Esophagus (tissue), 2 donors: ENCODE data around the gene RAB37. TPM values are rescaled to one million over a fixed set of nuclear protein-coding genes. Genes with fewer than 3 reads are reported as not detected.

Experiments used
- H3K27ac ChIP-seq, 2 donors: one replicate each; pipeline ENCODE4 v1.5.1; 2013; ENCODE audit warnings: low read depth in 2 of 2, mild to moderate bottlenecking in 2 of 2, inconsistent platforms in 1 of 2, low read length in 1 of 2, moderate library complexity in 1 of 2
- H3K27me3 ChIP-seq, 2 donors: one replicate each; pipeline ENCODE4 v1.6.1; 2013; ENCODE audit warnings: low read length in 2 of 2, control low read depth in 1 of 2, mild to moderate bottlenecking in 1 of 2; ENCODE audit not compliant: insufficient read depth in 2 of 2, control insufficient read depth in 1 of 2
- H3K36me3 ChIP-seq, 2 donors: one replicate each; pipeline ENCODE4 v1.6.1; 2013; ENCODE audit warnings: low read length in 1 of 2; ENCODE audit not compliant: control insufficient read depth in 2 of 2, insufficient read depth in 2 of 2
- H3K4me1 ChIP-seq, 2 donors: one replicate each; pipeline ENCODE4 v1.6.1; 2013; ENCODE audit warnings: low read length in 1 of 2; ENCODE audit not compliant: control insufficient read depth in 2 of 2, insufficient read depth in 2 of 2
- H3K4me3 ChIP-seq, 2 donors: one replicate each; pipeline ENCODE4 v1.5.1; 2013; ENCODE audit warnings: low read length in 2 of 2, mild to moderate bottlenecking in 2 of 2, low read depth in 1 of 2, moderate library complexity in 1 of 2
- H3K9me3 ChIP-seq, 2 donors: one replicate each; pipeline ENCODE4 v1.6.1; 2013; ENCODE audit warnings: mild to moderate bottlenecking in 2 of 2, low read depth in 1 of 2, low read length in 1 of 2, moderate library complexity in 1 of 2; ENCODE audit not compliant: control insufficient read depth in 2 of 2, insufficient read depth in 1 of 2
- WGBS, 2 donors: extraction: QIAGEN DNeasy Blood & Tissue Kit; methylation state at CpG; one replicate each; pipeline ENCODE4 v1.1.7; 2013; 5-methylcytosine and 5-hydroxymethylcytosine counted together
- polyA plus RNA-seq, 2 donors: library from polyadenylated mRNA; stranded (reverse); fragments of 200-250 nt; gene quantifications; one replicate each; pipeline ENCODE4 v1.2.3, GENCODE V29; 2013
- donor health status: healthy with polysubstance abuse.
- donor health status: Bipolar disorder and iron deficiency.

The RAB37 gene
- under 1 TPM; 0.66 to 0.86 TPM for polyA plus RNA-seq

- Histone ChIP-seq H3K4me1 (peaks cover 0 to 9% of the 10 kb centered on the region in 2 donors), H3K27me3 (no peaks in the 10 kb centered on the region), H3K27ac (no peak within 1 kb of the TSS), H3K4me3 (peak within 1 kb of the TSS; percentile 11 to 20), H3K9me3 (no peaks in the 10 kb centered on the region), H3K36me3 (no peaks in the 10 kb centered on the region)
- 1 to 3% methylated on average over 54 to 67 of the region's 67 CpGs for WGBS, 2 donors
These were observed at the start of gene RAB37 for GRCh38 chr17:74736513-74737298. Gene RAB37, plus strand, starts transcription at chr17:74737256. Its CDS starts 17 bp downstream, at chr17:74737273.

- H3K4me1 ChIP-seq = no peaks in the 10 kb centered on the region
These were observed 49.2 kb upstream of the RAB37 start for GRCh38 chr17:74687886-74688285.

GRCh38 chr17:74690409-74690825 is 46.6 kb upstream of the RAB37 start:
- H3K4me1 ChIP-seq = no peaks in the 10 kb centered on the region
- no peaks in the 10 kb centered on the region for H3K9me3 ChIP-seq
- WGBS, 2 donors = 72 to 75% methylated on average over 6 of the region's 6 CpGs
- no peak overlapping the region for H3K27ac ChIP-seq
- H3K4me3 ChIP-seq = no peak overlapping the region
- no peaks in the 10 kb centered on the region for H3K27me3 ChIP-seq
- H3K36me3 ChIP-seq = no peaks in the 10 kb centered on the region

More at GRCh38 chr17:74687886-74688285, 49.2 kb upstream of the RAB37 start:
- Histone ChIP-seq H3K27ac (no peak overlapping the region), H3K9me3 (no peaks in the 10 kb centered on the region), H3K36me3 (no peaks in the 10 kb centered on the region), H3K4me3 (no peak overlapping the region), H3K27me3 (no peaks in the 10 kb centered on the region)
- 76 to 80% methylated on average over 3 of the region's 3 CpGs for WGBS, 2 donors

GRCh38 chr17:74691151-74691550 is 45.9 kb upstream of the RAB37 start:
- H3K27me3 ChIP-seq = no peaks in the 10 kb centered on the region
- H3K27ac ChIP-seq = no peak overlapping the region
- H3K4me1 ChIP-seq = no peaks in the 10 kb centered on the region
- no peaks in the 10 kb centered on the region for H3K36me3 ChIP-seq
- WGBS, 2 donors = 49 to 52% methylated on average over 8 of the region's 8 CpGs
- no peak overlapping the region for H3K4me3 ChIP-seq
- no peaks in the 10 kb centered on the region for H3K9me3 ChIP-seq

- Histone ChIP-seq H3K4me1 (no peaks in the 10 kb centered on the region), H3K27ac (no peak overlapping the region), H3K4me3 (no peak overlapping the region), H3K36me3 (no peaks in the 10 kb centered on the region), H3K27me3 (no peaks in the 10 kb centered on the region), H3K9me3 (no peaks in the 10 kb centered on the region)
- WGBS, 2 donors = 81 to 87% methylated on average over 4 of the region's 4 CpGs
These were observed 43.0 kb upstream of the RAB37 start for GRCh38 chr17:74694081-74694480.

GRCh38 chr17:74695629-74696028 is 41.4 kb upstream of the RAB37 start:
- WGBS, 2 donors = 83 to 84% methylated on average over 11 of the region's 11 CpGs
- Histone ChIP-seq H3K36me3 (no peaks in the 10 kb centered on the region), H3K27ac (no peak overlapping the region), H3K4me3 (no peak overlapping the region), H3K4me1 (no peaks in the 10 kb centered on the region), H3K9me3 (no peaks in the 10 kb centered on the region), H3K27me3 (no peaks in the 10 kb centered on the region)

GRCh38 chr17:74697515-74697914 is 39.5 kb upstream of the RAB37 start:
- Histone ChIP-seq H3K9me3 (no peaks in the 10 kb centered on the region), H3K36me3 (no peaks in the 10 kb centered on the region), H3K4me1 (no peaks in the 10 kb centered on the region), H3K27ac (no peak overlapping the region), H3K4me3 (no peak overlapping the region), H3K27me3 (no peaks in the 10 kb centered on the region)
- 79 to 84% methylated on average over 2 of the region's 2 CpGs for WGBS, 2 donors

- WGBS, 2 donors = 74 to 77% methylated on average over 7 of the region's 7 CpGs
These were observed 39.0 kb upstream of the RAB37 start for GRCh38 chr17:74698069-74698468.

GRCh38 chr17:74699236-74699635 is 37.8 kb upstream of the RAB37 start:
- WGBS, 2 donors = 77 to 79% methylated on average over 9 of the region's 9 CpGs
- Histone ChIP-seq H3K4me3 (no peak overlapping the region), H3K36me3 (no peaks in the 10 kb centered on the region), H3K4me1 (no peaks in the 10 kb centered on the region), H3K27me3 (no peaks in the 10 kb centered on the region), H3K9me3 (no peaks in the 10 kb centered on the region), H3K27ac (no peak overlapping the region)

More at GRCh38 chr17:74698069-74698468, 39.0 kb upstream of the RAB37 start:
- Histone ChIP-seq H3K4me1 (no peaks in the 10 kb centered on the region), H3K27ac (no peak overlapping the region), H3K4me3 (no peak overlapping the region), H3K9me3 (no peaks in the 10 kb centered on the region), H3K27me3 (no peaks in the 10 kb centered on the region), H3K36me3 (no peaks in the 10 kb centered on the region)
